SHP77 treated with DMSO at 0.1 percent for 48 hours (cell line): ENCODE data around the gene ZNF282.
"Not testable (repeated sequence)": the region's sequence is repeated elsewhere in the genome, so short reads cannot be mapped to it uniquely, and the experiment has no call there.

Experiments used
- DNase-seq: peaks from one replicate; lab custom pipeline; 2025; lab: John Stamatoyannopoulos, UW

The ZNF282 gene

DNA sequence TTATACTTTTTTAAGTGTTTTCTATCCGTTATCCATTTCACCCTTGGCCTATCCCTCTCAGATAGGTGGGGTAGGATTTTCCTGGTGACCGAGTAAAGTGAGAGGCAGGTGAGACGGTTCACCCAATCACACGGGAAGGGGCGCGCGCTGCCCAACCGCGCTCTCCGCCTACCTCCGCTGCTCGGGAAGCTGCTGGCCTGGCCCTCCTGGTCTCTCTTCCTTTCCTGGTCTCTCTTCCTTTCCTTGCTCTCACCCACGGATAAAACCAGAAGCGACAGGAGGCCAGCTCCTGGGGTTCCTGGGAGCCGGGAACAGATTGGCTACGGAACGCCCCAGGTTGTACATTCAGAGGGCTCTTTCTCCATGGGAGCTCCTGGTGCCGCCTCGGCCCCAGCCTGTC lies 29.8 kb downstream of the ZNF282 start:
- DNase-seq: no peak

- no peak for DNase-seq
Observed at GRCh38 chr7:149225656-149226055, 30.3 kb downstream of the ZNF282 start.

DNA sequence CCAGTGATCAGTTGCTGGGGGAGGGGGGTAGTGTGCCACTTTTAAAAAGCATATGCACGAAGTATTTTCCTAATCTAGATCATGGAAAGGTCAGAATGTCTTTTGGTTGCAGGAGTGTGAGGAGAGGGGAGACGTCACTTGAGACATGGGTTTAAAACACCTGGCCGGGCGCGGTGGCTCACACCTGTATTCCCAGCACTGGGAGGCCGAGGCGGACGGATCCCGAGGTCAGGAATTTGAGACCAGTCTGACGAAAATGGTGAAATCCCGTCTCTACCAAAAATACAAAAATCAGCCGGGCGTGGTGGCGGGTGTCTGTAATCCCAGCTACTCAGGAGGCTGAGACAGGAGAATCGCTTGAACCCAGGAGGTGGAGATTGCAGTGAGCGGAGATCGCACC lies 31.0 kb downstream of the ZNF282 start:
- not testable (repeated sequence) for DNase-seq

- DNase-seq: no peak
Observed at GRCh38 chr7:149226840-149227494, 31.6 kb downstream of the ZNF282 start.

DNA sequence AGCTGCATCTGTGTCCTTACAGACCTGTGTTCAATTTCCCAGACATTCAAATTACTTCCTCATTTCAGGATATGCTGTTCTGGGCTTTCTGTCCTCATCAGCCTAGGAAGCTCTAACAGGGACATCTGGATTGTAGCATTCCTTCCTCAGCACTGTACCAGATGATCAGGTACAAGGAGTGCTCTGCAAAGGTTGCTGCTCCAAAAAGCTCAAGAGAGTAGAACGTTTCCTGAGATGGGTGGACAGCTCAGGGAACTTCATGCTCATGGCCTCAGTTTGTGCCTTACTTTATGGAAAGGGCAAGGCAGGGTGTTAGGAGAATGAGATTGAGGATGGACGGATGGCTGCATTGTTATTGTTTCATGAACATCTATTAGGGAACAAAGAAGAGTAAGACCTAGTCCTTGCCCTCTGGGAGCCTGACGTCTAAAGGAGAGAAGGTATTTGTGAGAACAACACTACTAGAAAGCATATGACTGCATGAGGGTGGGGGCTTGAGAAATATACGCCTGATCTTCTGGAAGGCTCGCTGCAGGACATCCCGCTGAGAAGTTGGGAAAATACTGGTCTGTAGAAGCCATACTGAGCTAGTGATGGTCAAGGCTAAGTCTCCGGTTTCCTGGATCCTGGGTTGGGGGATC lies 33.6 kb downstream of the ZNF282 start:
- no peak for DNase-seq

DNA sequence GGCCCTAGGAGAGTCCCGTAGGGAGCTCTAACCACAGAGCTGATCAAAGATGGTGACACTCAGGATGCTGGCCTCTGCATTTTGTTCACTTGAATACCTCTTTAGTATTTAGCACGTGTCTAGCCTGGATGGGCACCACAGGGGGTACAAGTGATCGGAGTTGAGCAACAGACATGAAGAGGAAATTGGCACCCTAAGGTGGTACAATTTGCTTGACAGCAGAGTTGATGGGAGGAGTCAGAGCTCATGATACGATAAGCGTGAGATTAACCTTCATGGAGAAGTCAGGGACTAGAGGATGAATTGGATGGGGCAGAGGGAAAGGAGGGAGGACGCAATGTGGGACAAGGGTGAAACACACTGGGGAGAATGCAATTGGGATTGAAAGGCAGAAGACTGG lies 34.2 kb downstream of the ZNF282 start:
- no peak for DNase-seq

DNA sequence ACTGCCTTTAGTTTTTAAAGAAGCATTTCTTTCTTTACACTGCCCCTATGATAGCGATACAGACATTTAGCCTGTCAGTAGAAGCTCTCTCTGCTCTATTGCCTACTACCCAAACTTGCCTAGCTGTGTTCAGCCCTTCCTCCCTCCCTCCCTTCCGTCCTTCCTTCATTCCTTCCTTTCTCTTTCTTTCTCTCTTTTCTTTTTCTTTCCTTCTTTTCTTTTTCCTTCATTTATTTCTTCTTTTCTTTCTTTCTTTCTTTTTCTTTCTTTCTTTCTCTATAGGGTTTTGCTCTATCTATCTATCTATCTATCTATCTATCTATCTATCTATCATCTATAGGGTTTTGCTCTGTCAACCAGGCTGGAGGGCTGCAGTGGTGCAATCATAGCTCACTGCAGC lies 37.0 kb downstream of the ZNF282 start:
- no peak for DNase-seq

DNA sequence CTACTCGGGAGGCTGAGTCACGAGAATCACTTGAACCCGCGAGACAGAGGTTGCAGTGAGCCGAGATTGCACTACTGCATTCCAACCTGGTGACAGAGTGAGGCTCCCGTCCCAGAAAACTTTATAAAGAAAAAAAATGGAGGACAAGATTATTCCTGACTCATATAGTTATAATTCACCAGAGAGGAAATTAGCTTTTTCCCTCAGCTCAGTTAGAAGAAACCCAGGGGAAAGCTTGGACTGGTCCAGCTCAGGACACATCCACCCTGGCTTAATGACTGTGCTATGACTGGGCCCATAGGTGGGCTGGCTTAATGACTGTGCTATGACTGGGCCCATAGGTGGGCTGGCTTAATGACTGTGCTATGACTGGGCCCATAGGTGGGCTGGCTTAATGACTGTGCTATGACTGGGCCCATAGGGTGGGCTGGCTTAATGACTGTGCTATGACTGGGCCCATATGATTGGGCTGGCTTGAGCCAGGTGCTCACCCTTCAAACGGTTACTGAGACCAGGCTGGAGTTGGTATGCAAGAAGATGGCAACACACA lies 38.4 kb downstream of the ZNF282 start:
- not testable (repeated sequence) for DNase-seq

GRCh38 chr7:149237502-149237901 lies 42.2 kb downstream of the ZNF282 start:
- no peak for DNase-seq

GRCh38 chr7:149238051-149238450 lies 42.7 kb downstream of the ZNF282 start:
- no peak for DNase-seq

- peak; percentile 55 for DNase-seq
Observed at GRCh38 chr7:149239345-149240143, 44.2 kb downstream of the ZNF282 start, which contains the start of gene ZNF212. TSS of gene ZNF212 (plus strand) at chr7:149239651. CDS start at chr7:149239779, 128 bp downstream.

- DNase-seq: no peak
Observed at GRCh38 chr7:149240637-149241036, 45.3 kb downstream of the ZNF282 start.

GRCh38 chr7:149241696-149242095 lies 46.4 kb downstream of the ZNF282 start:
- no peak for DNase-seq

- DNase-seq: no peak
Observed at GRCh38 chr7:149245244-149245643, 49.9 kb downstream of the ZNF282 start.

DNA sequence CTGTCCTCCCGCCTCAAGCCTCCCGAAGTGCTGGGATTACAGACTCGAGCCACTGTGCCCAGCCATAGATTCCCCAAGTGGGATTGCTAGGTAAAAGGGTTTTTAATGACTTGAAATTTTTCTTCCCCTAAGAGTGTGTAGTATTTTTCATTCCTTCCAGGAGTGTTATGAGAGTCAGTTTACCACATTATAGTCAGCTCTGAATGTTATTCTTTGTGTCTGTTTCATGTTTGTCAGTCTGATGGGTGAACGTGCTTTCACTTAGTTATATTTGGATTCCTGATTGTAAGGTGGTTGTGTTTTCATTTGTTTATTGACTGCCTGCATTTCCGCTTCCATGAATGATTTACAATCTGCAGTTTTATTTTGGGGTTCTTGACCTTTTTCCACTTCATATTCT lies 50.4 kb downstream of the ZNF282 start:
- no peak for DNase-seq

- no peak for DNase-seq
Observed at GRCh38 chr7:149248777-149249176, 53.4 kb downstream of the ZNF282 start.

- not testable (repeated sequence) for DNase-seq
Observed at GRCh38 chr7:149250151-149250550, 54.8 kb downstream of the ZNF282 start.

DNA sequence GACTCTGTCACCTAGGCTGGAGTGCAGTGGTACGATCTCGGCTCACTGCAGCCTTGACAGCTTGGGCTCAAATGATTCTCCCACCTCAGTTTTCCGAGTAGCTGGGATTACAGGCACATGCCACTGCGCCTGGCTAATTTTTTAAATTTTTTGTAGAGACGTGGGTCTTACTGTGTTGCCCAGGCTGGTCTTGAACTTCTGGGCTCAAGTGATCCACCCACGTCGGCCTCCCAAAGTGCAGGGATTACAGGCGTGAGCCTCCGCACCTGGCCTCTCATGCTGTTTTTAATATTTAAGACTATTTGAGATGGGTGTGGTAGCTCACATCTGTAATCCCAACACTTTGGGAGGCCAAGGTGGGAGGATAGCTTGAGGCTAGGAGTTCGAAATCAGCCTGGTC lies 56.2 kb downstream of the ZNF282 start:
- DNase-seq: not testable (repeated sequence)

DNA sequence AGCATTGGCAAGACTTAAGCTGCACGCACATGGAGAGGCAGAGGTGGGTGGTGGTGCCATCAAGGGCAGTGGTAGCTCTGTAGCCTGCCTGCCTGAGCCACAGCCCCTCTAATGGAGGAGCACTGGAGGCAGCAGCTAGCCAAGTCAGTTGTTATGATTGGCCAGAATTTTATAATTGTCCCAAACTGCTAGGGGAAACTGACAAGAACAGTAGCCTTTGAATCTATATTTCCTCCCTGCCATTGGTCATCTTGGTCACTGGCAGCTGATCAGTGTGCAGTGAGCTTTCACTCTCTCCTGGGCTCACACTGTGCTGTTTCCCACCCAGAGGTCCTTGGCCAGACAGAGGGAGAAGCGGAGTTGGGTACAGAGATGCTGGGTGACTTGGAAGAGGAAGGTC lies 57.0 kb downstream of the ZNF282 start:
- DNase-seq: no peak

GRCh38 chr7:149253665-149254064 lies 58.3 kb downstream of the ZNF282 start:
- DNase-seq: no peak

DNA sequence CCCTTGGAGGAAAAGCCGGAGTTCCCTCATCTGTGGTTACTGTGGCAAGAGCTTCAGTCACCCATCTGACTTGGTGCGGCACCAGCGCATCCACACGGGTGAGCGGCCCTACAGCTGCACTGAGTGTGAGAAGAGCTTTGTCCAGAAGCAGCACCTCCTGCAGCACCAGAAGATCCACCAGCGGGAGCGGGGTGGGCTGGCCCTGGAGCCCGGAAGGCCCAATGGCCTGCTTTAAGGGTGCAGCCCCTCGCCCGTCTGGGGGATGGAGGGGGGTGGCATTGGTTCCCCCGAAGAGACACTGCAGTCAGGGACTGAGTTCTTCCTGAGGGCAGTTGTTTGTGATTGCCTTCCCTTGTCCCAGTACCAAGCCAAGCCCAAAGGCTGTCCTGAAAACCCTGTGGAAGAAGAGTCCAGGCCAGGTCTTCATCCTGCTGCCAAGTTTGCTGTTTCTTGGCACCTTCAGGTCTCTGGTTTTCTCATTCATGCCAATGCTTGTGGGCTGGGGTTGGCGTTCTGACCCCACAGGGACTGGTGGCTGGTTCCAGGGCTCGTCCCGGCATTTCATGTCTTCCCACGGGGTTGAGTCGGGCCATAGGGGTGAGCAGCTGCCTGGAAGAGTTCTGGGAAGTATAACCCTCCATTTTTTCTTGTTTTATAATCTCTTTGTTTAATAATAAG lies 59.0 kb downstream of the ZNF282 start:
- DNase-seq: no peak

- no peak for DNase-seq
Observed at GRCh38 chr7:149255174-149255573, 59.8 kb downstream of the ZNF282 start.
